NCI-H510A (cell line): ENCODE measurements around the gene SAMD4A.

Experiments used
- DNase-seq: peaks from one replicate; lab custom pipeline; 2025; lab: John Stamatoyannopoulos, UW

Gene SAMD4A

GRCh38 chr14:54836231-54836630 is 269.3 kb downstream of the SAMD4A start:
- no peak for DNase-seq

GRCh38 chr14:54837508-54838149 is 270.7 kb downstream of the SAMD4A start:
- DNase-seq, result no peak

- no peak for DNase-seq
Observed at GRCh38 chr14:54838931-54839512, 272.1 kb downstream of the SAMD4A start.

- DNase-seq, result no peak
Observed at GRCh38 chr14:54839701-54840119, 272.8 kb downstream of the SAMD4A start.

- DNase-seq, result no peak
Observed at GRCh38 chr14:54840336-54840735, 273.4 kb downstream of the SAMD4A start.

GRCh38 chr14:54840798-54841197 is 273.9 kb downstream of the SAMD4A start:
- DNase-seq, result no peak
